ENCODE data around the gene ALK. TPM values are rescaled to one million over a fixed set of nuclear protein-coding genes. Genes with fewer than 3 reads are reported as not detected.

ALK gene
- total RNA-seq, 1 experiment from 2014 or later = not detected

- Histone ChIP-seq H3K79me1 (ENCODE audit: insufficient read depth, low read depth, low read length, poor library complexity, severe bottlenecking) (no peaks in the 10 kb centered on the region), H3K23ac (ENCODE audit: insufficient read length, low read depth, low read length) (no peak overlapping the region), H3K9ac (ENCODE audit: extremely low read depth, insufficient read length, low read length) (no peak overlapping the region), H3K9me3 (ENCODE audit: control insufficient read depth, low read depth, low read length) (no peaks in the 10 kb centered on the region), H3K18ac (ENCODE audit: insufficient read length, low read depth, low read length) (no peak overlapping the region), H3K27me3 (ENCODE audit: insufficient read depth, low read length) (no peaks in the 10 kb centered on the region), H2AFZ (ENCODE audit: low read length) (no peak overlapping the region), H2BK5ac (ENCODE audit: insufficient read length, low read length) (no peak overlapping the region), H2AK5ac (ENCODE audit: insufficient read length, low read length) (no peak overlapping the region), H3K14ac (ENCODE audit: insufficient read depth, low read length) (no peak overlapping the region), H2BK120ac (ENCODE audit: low read depth, low read length, poor library complexity, severe bottlenecking) (no peak overlapping the region), H3K27ac (ENCODE audit: insufficient read length, low read depth, low read length) (no peak overlapping the region), H4K8ac (replicated peaks; ENCODE audit: insufficient read length, low read depth, low read length) (no peak overlapping the region), H2BK12ac (ENCODE audit: insufficient read length, low read depth, low read length) (no peak overlapping the region), H3T11ph (ENCODE audit: low read length) (no peak overlapping the region), H4K91ac (ENCODE audit: insufficient read length, low read depth, low read length) (no peak overlapping the region), H3K79me2 (ENCODE audit: insufficient read depth, low read length) (no peaks in the 10 kb centered on the region), H4K5ac (ENCODE audit: insufficient read length, low read depth, low read length) (no peak overlapping the region), H3K4ac (ENCODE audit: low read depth, low read length) (no peak overlapping the region), H3K4me1 (ENCODE audit: insufficient read depth, low read length) (no peaks in the 10 kb centered on the region; the same call in 1 of the 2 replicates), H2BK15ac (ENCODE audit: low read depth, low read length) (no peak overlapping the region), H3K56ac (ENCODE audit: insufficient read length, low read depth, low read length) (no peak overlapping the region), H3K4me2 (ENCODE audit: insufficient read depth, insufficient read length, low read length) (no peak overlapping the region), H2BK20ac (ENCODE audit: low read depth, low read length, poor library complexity, severe bottlenecking) (no peak overlapping the region), H4K20me1 (ENCODE audit: control insufficient read depth, insufficient read depth, insufficient read length) (no peaks in the 10 kb centered on the region), H3K23me2 (ENCODE audit: insufficient read length, low read depth, low read length, poor library complexity, severe bottlenecking) (no peaks in the 10 kb centered on the region)
- DNase-seq = no peak
- H3K36me3 Mint-ChIP-seq (ENCODE audit: insufficient read depth in 1 of 3, low read depth in 3 of 3) = no peaks in the 10 kb centered on the region; a peak in 1 of 7 replicates
- no peak overlapping the region for H3K27ac Mint-ChIP-seq
- TF ChIP-seq, protein P1, sequence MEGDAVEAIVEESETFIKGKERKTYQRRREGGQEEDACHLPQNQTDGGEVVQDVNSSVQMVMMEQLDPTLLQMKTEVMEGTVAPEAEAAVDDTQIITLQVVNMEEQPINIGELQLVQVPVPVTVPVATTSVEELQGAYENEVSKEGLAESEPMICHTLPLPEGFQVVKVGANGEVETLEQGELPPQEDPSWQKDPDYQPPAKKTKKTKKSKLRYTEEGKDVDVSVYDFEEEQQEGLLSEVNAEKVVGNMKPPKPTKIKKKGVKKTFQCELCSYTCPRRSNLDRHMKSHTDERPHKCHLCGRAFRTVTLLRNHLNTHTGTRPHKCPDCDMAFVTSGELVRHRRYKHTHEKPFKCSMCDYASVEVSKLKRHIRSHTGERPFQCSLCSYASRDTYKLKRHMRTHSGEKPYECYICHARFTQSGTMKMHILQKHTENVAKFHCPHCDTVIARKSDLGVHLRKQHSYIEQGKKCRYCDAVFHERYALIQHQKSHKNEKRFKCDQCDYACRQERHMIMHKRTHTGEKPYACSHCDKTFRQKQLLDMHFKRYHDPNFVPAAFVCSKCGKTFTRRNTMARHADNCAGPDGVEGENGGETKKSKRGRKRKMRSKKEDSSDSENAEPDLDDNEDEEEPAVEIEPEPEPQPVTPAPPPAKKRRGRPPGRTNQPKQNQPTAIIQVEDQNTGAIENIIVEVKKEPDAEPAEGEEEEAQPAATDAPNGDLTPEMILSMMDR (conservative IDR thresholded peaks at IDR 0.05) = no peak
- peaks cover 0 to 2% of the 10 kb centered on the region in 2 experiments; a peak in 1 of 5 replicates for H3K9me3 Mint-ChIP-seq
- no peak overlapping the region for H3K4me3 Mint-ChIP-seq
- WGBS (ENCODE audit: extremely low coverage, insufficient read length, low lambda C conversion rate) = no CpG with 5 or more reads among the region's 1 CpG
- H3K4me1 Mint-ChIP-seq = peaks cover 19 to 25% of the 10 kb centered on the region in 2 experiments
- peaks cover 3% of the 10 kb centered on the region; the same call in 1 of the 2 replicates for H3K27me3 Mint-ChIP-seq (ENCODE audit: low read depth)
Observed at GRCh38 chr2:29353403-29353991, 567.9 kb downstream of the ALK start.
